Right renal pelvis (tissue), 4 donors: ENCODE data around the gene SLC36A4. TPM values are rescaled to one million over a fixed set of nuclear protein-coding genes. Genes with fewer than 3 reads are reported as not detected.
"Not testable (repeated sequence)": the region's sequence is repeated elsewhere in the genome, so short reads cannot be mapped to it uniquely, and the experiment has no call there.

Experiments
- DNase-seq, 4 donors: peaks; one replicate each; pipeline ENCODE4 v3.0.0-alpha.2; 2013; ENCODE audit warnings: low read depth in 4 of 4, low spot score in 3 of 4, missing footprints in 1 of 4
- polyA plus RNA-seq, 4 donors: library from polyadenylated mRNA; unstranded; fragments of 120-200 nt; gene quantifications; one replicate each; pipeline ENCODE4 v1.2.1, GENCODE V29; 2013; ENCODE audit not compliant: insufficient read length in 4 of 4

The SLC36A4 gene
- polyA plus RNA-seq, 4 donors: 18.7 to 21.1 (median 20.8) TPM

DNA sequence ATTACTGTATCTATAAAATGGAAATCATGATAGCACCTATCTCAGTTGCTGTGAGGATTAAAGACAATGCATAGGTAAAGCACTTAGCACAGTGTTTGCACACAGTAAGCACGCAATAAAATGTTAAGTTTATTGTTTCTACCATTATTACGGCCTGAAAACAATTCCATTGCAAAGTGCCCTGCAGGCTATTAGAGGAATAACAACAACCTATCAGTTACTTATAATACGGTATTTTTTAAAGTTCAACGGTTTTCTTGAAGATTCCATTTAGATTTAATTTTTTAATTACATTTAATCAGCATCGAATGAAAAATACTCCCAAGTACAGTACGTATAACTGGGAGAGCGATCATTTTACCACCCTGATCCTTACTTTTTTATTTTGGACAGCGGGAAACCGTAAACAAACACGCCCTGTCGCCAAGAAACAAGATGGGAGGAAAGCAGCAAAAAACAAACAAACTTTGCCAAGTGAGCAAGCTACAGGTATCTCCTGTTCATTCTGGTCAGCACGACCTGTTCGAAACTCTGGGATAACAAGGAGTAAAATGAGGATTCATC is 893 bp downstream of the SLC36A4 start:
- no peak for DNase-seq

DNA sequence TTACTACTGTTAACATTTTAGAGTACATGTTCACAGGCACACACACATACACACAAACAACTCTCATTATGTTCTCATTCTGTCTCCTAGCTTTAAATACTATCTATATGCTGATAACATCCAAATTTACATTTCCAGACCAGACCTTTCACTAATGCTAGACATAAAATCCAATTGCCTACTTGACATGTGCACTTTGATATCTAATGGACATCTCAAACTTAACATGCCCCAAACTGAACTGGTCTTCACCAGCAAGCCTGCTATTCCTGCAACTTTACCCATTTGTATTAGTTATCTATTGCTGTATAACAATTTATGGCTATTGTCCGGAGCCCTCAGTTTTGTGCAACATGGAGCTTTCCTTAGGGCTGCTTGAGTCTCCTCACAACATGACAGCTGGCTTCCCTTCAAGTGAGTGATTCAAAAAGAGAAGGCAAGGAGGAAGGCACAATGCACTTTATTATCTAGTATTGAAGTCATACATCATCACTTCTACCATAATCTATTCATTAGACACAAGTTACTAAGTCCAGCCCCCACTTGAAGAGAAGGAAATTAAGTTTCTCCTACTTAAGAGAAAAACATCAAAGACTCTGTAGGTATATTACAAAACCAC is 3.0 kb downstream of the SLC36A4 start:
- no peak for DNase-seq

DNA sequence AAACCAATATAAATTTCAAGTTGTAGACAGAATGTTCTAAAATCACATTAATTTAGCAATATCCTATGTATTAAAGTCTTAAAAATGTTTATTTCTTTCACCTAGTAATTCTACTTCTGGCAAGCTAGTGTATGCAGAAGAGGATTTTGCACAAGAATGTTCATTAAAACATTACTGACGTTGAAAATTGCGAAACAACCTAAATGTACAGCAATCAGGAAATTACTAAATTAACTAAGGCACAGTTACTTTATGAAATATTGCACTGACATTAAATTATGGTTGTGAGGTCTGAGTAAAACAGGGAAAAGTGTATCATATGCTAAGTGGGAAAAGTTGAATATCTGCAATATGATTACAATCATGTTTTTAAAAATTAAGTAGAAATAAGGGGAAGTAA is 4.1 kb downstream of the SLC36A4 start:
- no peak for DNase-seq

DNA sequence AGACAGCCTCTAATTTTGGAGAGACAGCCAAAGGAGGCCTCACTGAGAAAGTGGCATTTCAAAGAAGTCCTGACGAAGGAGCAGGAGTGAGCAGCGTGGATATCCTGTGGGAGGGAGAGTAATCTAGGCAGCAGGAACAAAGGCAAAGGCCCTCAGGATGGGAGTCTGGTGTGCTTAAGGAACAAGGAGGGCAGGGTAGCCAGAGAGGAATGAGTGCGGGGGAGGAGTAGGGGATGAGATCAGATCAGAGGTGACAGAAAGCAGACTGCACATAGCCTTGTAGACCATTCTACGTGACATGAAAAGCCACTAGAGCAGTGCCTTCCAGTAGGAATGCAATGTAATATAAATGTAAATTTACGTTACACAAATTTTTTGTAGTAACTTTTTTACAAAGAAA is 5.6 kb downstream of the SLC36A4 start:
- DNase-seq: no peak

DNA sequence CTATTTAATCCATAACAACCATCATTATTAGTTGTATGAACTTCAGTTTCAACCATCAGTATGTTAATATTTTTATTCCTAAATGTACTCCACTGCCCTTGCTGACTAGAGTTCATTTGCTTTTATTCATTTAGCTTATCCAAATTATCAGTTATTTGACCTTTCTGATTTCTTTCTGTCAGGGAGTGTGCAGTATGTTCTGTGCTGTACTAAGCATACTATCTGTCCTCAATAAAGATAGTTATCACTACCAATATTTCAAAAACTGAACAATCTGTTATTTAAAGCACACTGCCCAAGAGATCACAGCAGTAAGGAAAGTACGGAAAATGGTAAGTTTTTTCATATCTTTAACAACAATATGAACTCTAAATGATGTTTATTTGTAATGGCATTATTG is 8.3 kb downstream of the SLC36A4 start:
- DNase-seq: no peak

DNA sequence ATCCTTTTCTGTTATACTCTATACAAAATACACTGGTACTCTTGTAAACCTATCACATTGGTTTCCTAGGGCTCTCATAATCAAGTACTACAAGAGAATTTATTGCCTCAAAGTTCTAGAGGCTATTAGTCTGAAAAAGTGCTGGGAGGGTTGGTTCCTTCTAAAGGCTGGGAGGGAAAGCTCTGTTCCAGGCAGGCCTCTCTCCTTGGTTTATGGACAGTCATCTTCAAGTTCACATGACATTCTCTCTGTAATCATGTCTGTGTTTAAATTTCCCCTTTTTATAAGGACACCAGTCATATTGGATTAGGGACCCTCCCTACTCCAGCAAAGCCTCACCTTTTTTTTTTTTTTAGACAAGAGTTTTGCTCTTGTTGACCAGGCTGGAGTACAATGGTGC is 9.1 kb downstream of the SLC36A4 start:
- DNase-seq: no peak

DNA sequence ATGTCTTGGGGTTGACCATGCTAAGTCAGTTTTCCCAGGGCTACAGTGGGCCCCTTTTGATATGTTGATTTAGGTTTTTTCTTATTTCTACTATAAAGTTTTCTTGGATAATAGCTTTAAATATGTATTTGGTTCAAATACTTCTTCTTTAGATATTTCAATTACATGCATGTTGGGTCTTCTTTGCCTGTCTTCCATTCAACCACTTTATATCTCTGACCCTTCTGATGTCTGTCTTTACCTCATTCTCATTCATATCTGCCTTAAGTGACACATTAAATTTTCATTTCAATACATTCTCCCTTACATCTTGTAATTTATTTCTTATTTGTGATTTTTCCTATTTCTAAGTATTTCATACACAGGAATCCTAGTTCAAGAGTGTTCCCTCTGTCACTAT is 10.5 kb downstream of the SLC36A4 start:
- DNase-seq: no peak

DNA sequence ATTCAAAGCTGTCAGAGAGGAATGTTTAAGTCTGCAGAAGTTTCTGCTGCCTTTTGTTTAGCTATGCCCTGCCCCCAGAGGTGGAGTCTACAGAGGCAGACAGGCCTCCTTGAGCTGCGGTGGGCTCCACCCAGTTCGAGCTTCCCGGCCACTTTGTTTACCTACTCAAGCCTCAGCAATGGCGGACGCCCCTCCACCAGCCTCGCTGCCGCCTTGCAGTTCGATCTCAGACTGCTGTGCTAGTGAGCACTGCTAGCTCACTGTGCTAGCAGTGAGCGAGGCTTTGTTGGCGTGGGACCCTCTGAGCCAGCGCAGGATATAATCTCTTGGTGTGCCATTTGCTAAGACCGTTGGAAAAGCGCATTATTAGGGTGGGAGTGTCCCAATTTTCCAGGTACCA is 19.9 kb downstream of the SLC36A4 start:
- not testable (repeated sequence) for DNase-seq

DNA sequence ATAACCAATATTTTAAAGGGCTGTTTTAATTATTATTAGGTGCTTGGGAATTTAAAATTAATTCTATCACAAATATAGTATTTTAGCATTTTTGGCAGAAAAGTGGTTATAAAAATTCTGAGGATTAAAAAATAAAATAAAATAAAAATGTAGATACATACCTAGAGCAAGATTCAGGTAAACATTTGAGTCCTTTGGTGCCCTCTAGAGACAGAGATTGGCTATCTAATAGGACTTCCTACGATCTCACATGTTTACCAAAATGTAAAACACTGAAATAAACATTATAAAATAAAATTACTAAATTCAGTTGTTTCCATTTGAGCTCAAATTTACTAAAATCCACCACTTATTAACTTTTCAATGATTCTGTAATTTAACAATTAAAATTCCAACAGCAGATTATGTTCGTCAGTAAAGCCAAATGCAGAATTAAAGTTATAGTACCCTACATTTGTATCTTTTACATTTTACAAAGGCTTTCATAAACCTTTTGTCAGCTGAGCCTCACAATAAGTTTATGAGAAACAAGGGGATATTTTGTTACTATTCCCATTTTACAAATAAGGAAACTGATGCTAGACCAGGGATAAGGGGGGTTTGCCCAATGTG is 27.7 kb downstream of the SLC36A4 start:
- no peak for DNase-seq

DNA sequence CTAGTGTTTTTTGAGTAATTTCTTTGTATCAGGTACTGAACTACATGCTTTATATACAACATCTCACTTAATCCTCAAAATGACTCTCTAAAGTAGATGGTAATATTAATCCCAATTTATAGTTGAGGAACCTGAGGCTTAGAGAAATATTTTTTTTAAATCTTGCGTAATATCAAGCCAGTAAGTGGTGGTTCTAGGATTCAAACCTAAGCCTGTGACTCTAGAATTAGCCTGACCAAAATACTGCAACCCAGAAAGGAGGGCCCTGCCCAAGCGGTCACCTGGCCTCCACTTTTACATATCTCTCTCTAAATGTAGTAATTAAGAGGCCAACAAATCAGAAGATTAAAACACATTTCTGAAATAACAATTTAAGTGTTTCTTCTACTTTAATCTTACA is 28.6 kb downstream of the SLC36A4 start:
- no peak for DNase-seq

DNA sequence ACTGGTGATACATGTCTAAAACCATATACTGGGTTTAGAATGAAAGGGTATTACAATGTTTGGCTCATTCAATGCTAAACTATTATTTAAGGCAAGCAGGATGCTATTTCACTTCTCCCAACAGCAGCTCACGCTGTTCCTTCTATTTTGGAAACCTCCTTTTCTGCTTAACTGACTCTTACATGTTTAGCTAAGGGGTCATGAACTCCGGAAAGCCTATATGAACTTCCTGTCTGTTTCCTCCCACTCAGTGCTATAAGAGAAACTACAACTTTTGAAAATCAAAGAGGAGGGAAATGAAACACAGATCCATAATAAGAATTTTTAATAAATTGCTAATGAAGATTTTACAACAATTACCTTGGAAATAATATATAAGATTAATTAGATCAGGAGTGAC is 30.9 kb downstream of the SLC36A4 start:
- DNase-seq: no peak

DNA sequence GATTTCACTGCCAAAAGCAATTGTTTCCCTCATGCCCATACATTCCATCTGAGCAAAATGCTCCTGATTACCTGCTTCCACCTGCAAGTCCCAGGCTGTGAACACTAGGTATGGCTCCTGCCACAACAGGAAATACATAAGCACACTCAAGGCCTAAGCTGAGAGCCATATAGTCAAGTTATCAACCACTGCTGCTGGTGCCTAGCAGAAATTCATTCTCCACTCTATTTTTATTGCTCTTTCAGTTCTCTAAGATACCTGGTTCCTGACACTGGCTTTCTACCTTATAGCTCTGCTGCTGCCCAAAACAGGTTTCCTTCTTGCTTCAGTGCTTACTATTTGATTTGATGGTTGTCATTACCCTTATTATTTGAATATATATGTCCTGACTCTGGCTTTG is 31.6 kb downstream of the SLC36A4 start:
- no peak for DNase-seq

DNA sequence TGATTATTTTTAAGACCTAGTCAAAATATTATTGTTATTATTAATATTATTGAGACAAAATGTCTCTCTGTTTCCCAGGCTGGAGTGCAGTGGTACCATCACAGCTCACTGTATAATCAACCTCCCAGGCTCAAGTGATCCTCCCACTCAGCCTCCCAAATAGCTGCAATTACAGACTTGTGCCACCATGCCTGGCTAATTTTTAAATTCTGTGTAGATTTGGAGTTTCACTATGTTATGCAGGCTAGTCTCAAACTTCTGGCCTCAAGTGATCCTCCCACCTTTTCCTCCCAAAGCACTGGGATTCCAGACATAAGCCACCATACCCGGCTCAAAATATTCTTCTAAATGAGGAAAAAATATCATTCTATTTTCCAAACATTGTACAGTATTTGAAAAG is 37.0 kb downstream of the SLC36A4 start:
- no peak for DNase-seq

DNA sequence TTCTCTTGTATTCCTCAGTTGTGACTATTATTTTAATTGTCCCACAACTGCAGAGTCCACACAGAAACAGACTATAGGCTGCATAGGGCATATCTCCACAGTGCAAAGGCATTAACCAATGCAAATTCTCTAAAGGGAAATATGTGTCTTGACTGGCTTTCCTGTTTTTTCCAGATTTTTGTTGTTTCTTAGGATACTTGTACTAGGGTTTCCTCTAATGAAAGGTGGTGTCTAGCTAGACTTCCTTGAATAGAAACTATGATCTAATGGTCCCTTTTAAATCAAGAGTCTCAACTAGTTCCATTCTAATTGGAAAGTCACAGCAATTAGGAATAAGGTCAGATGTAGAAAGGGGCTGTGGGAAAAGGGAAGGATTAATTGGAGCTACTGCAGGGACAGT is 37.6 kb downstream of the SLC36A4 start:
- DNase-seq: no peak

DNA sequence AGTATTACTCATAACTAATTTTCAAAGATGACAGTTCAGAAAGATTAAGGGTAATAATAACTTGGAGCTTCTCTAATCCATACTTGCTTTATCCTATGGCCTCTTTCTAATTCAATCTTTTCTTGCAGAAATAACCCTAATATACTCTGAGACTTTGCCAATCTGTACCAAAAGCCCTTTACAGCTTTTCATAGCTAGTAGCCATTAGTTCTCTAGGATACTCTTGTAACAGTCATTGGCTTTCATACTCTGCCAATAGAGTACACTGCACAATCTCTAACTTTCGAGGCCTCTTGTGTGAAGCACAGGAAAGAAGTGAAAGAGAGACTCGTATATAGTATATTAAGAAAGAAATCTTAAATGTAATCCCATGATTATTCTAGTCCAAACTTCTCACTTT is 38.1 kb downstream of the SLC36A4 start:
- DNase-seq: no peak

DNA sequence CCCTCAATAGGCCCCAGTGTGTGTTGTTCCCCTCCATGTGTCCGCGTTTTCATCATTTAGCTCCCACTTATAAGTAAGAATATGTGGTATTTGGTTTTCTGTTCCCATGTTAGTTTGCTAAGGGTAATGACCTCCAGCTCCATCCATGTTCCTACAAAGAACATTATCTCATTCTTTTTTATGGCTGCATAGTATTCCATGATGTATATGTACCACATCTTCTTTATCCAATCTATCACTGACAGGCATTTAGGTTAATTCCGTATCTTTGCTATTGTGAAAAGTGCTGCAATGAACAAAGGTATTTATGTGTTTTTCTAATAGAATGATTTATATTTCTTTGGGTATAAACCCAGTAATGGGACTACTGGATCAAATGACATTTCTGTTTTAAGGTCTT is 42.1 kb downstream of the SLC36A4 start:
- no peak for DNase-seq

DNA sequence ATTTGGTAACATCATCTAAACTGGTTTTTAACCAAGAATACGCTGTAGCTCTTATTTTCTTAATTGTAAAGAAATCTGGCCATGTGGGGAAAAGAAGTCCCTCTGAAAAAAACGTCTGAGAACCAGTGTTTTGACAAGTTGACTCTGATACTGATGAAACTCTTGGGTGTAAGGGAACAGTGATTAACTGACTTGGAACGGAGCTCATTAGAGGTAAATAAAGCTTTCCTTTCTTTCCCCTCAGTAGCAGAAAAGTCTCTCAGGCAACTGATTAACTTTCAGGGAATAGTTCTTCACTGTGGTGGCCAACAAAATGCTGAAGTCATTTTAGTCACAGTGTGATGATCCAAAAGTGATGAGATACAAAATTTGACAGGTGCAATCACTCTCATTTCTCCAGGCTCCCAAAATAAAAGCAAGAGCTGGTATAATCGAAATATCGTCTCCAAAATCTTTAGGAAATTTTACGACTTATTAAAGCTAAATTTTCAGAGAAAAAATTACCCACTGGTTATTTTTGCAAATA is 52.3 kb downstream of the SLC36A4 start:
- DNase-seq: no peak

DNA sequence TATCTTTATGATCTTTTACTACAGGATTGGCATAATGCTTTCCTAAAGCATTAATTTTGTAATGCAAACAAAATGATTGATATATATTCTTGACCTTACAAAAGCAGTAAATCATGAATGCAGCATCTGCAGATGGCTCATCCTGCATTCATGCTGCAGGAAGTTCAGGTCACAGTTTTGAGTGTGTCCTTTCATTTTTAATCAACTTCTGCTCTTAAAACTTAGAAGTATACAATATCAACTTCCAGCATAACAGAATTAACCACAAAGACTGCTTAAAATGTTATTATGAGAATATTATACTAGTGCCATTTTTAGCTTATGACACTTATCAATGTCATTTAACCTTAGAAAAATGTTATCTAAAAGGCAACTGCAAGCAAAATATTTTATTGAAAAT is 54.0 kb downstream of the SLC36A4 start:
- DNase-seq: no peak

DNA sequence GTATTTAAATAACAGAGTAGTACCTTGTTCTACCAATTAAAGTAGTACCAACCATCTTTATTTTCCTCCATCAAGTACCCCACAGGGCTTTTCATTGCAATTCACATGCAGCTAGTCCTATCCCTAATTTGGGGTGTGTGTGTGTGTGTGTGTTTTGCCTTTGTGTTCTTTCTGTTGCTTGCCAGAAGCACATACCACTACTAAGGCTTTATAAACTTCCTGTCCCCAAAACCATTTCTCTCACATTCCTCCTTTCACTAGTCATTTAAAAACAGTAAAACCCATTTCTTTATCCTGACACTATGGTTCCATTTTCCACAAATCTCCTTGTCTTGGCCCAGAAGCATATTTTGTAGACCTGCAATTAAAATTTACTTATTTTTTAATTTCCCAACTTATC is 54.6 kb downstream of the SLC36A4 start:
- DNase-seq: no peak

DNA sequence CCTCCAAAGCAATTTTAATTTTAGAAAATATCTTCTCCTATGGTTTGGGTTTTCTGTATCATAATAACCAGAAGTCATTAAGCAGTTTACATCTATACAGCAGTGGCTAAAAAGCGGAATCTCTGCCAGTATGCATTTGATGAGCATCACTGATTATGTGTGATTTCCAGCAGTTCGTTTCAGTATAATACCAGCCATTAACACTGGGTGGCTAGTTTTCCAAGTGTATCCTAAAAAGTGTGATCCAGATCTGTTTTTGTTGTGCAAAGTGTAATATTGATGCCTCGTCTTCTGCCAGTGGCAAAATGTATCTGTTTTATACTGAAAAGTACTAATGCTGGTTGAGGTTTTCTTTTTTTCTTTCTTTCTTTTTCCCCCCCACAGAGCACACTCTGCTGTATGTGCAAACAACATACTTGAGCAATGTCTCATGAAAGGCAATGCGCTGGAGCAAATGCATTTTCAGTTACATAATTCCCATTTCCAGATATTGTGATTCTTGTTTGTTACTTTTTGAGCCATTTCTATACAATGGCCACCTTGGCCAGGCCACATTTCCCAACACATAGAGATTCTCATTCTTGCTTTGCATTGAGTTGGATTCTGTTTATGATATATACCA is 64.2 kb downstream of the SLC36A4 start:
- DNase-seq: no peak

DNA sequence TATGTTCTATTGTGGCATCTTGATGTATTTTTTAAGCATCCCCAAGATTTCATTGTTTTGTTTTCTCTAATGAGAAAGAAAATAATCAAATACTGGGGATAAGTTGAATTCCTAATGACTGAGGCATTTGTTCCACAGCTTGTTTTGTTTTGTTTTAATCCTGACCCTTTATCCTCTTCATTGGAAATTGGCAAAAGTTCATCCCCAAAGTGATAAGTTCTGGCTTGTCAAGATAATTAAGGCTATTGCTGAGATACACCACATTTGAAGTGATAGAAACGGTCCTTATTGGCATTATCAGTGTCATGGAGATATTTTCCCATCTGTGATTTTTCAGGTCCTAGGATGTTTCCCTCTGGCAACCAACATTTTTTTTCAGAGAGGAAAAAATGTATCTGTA is 65.0 kb downstream of the SLC36A4 start:
- DNase-seq: no peak

DNA sequence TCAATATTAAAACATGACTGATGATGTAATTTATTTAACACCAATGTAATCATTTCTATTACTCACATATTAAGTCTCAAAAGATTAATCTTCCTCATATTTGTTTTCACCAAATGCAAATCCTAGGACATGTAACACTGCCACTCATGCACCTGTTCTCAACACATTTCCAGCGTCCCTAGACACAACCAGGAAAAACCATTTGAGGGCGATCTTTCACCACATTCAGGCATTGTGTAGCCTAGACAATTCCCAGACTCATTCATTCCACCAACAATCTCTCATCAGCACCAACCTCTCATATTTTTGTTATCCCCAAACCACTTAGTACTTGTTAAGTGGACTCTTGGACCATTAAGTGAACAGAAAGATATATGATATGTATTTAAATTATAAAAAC is 66.1 kb downstream of the SLC36A4 start:
- DNase-seq: no peak
